Endodermal cell (in vitro differentiated cells): ENCODE data around the gene C11orf71. TPM values are rescaled to one million over a fixed set of nuclear protein-coding genes. Genes with fewer than 3 reads are reported as not detected.

ENCODE experiments used
- DNase-seq: peaks from one replicate; pipeline ENCODE4 v3.0.0-alpha.2; 2017
- H3K27ac ChIP-seq: 2 replicates; pipeline ENCODE4 v1.5.1; 2013; ENCODE audit warnings: mild to moderate bottlenecking, low read depth, low read length, moderate library complexity
- H3K27me3 ChIP-seq: 2 replicates; pipeline ENCODE4 v1.6.1; 2013; ENCODE audit warnings: mild to moderate bottlenecking, low read length, moderate library complexity; ENCODE audit not compliant: insufficient read depth, control insufficient read depth, poor library complexity, severe bottlenecking
- H3K36me3 ChIP-seq: 2 replicates; pipeline ENCODE4 v1.7.0; 2013; ENCODE audit warnings: mild to moderate bottlenecking, low read length, moderate library complexity; ENCODE audit not compliant: control insufficient read depth, insufficient read depth
- H3K4me1 ChIP-seq: one replicate; pipeline ENCODE4 v1.7.0; 2013; ENCODE audit warnings: low read length; ENCODE audit not compliant: control insufficient read depth, insufficient read depth
- H3K4me3 ChIP-seq: 2 replicates; pipeline ENCODE4 v1.5.1; 2013; ENCODE audit warnings: mild to moderate bottlenecking, low read length, moderate library complexity
- H3K9ac ChIP-seq: 2 replicates; pipeline ENCODE4 v1.6.1; 2013; ENCODE audit warnings: mild to moderate bottlenecking, low read length, moderate library complexity; ENCODE audit not compliant: poor library complexity, severe bottlenecking; ENCODE audit errors: extremely low read depth
- H3K9me3 ChIP-seq: 2 replicates; pipeline ENCODE4 v1.6.1; 2013; ENCODE audit warnings: mild to moderate bottlenecking, low read length, moderate library complexity; ENCODE audit not compliant: control insufficient read depth
- H3K27ac Mint-ChIP-seq: 2 replicates; pipeline ENCODE4 v1.8.0; 2020; ENCODE audit warnings: mixed read lengths
- H3K27me3 Mint-ChIP-seq: 2 replicates; pipeline ENCODE4 v1.8.0; 2021; ENCODE audit warnings: mild to moderate bottlenecking, mixed read lengths; ENCODE audit not compliant: insufficient read depth
- H3K36me3 Mint-ChIP-seq: 2 replicates; pipeline ENCODE4 v1.8.0; 2020; ENCODE audit warnings: low read depth, mixed read lengths
- H3K4me1 Mint-ChIP-seq: 2 replicates; pipeline ENCODE4 v1.8.0; 2020; ENCODE audit warnings: mixed read lengths
- H3K4me3 Mint-ChIP-seq: 2 replicates; pipeline ENCODE4 v1.8.0; 2020; ENCODE audit warnings: mild to moderate bottlenecking, moderate library complexity, mixed read lengths
- H3K9me3 Mint-ChIP-seq: 2 replicates; pipeline ENCODE4 v1.8.0; 2020; ENCODE audit warnings: mild to moderate bottlenecking, mixed read lengths
- WGBS, 2 experiments: methylation state at CpG; one replicate each; pipeline versions ENCODE4 v1.1.5 to v1.1.7; 2013; ENCODE audit warnings: missing lambda C conversion rate in 2 of 2, mixed read lengths in 1 of 2; ENCODE audit not compliant: insufficient coverage in 1 of 2, insufficient read length in 1 of 2; 5-methylcytosine and 5-hydroxymethylcytosine counted together
- total RNA-seq, 2 donors: library from RNA; stranded (reverse); fragmentation: NEBNext Ultra II Directional in 1 of 2; extraction: Animal tissue kit (Norgen Biotek cat#: 25700) in 1 of 2; gene quantifications; 2 replicates in 1 of 2; 3 replicates in 1 of 2; pipeline ENCODE4 v1.2.1, GENCODE V29; 2021
- TF ChIP-seq, protein P1 (sequence below): fragments of 200-600 bp; sonication (generic); conservative IDR thresholded peaks from 2 replicates; pipeline ENCODE4 v1.5.0; 2021; ENCODE audit warnings: antibody characterized with exemption, mild to moderate bottlenecking

The C11orf71 gene
- total RNA-seq, 2 donors from 2014 or later: 6.2 to 10.0 TPM

- TF ChIP-seq, protein P1, sequence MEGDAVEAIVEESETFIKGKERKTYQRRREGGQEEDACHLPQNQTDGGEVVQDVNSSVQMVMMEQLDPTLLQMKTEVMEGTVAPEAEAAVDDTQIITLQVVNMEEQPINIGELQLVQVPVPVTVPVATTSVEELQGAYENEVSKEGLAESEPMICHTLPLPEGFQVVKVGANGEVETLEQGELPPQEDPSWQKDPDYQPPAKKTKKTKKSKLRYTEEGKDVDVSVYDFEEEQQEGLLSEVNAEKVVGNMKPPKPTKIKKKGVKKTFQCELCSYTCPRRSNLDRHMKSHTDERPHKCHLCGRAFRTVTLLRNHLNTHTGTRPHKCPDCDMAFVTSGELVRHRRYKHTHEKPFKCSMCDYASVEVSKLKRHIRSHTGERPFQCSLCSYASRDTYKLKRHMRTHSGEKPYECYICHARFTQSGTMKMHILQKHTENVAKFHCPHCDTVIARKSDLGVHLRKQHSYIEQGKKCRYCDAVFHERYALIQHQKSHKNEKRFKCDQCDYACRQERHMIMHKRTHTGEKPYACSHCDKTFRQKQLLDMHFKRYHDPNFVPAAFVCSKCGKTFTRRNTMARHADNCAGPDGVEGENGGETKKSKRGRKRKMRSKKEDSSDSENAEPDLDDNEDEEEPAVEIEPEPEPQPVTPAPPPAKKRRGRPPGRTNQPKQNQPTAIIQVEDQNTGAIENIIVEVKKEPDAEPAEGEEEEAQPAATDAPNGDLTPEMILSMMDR: no peak
- Histone ChIP-seq H3K36me3 (no peaks in the 10 kb centered on the region), H3K9me3 (no peaks in the 10 kb centered on the region), H3K27ac (no peak overlapping the region), H3K4me1 (no peaks in the 10 kb centered on the region), H3K4me3 (no peak overlapping the region), H3K27me3 (no peaks in the 10 kb centered on the region), H3K9ac (no peak overlapping the region)
- no peaks in the 10 kb centered on the region for H3K9me3 Mint-ChIP-seq
- H3K27ac Mint-ChIP-seq: no peak overlapping the region
- no peak overlapping the region for H3K4me3 Mint-ChIP-seq
- no peaks in the 10 kb centered on the region for H3K27me3 Mint-ChIP-seq
- DNase-seq: no peak
- no peaks in the 10 kb centered on the region for H3K36me3 Mint-ChIP-seq
- no peaks in the 10 kb centered on the region for H3K4me1 Mint-ChIP-seq
These were observed 41.0 kb downstream of the C11orf71 start for GRCh38 chr11:114359342-114359741.

DNA sequence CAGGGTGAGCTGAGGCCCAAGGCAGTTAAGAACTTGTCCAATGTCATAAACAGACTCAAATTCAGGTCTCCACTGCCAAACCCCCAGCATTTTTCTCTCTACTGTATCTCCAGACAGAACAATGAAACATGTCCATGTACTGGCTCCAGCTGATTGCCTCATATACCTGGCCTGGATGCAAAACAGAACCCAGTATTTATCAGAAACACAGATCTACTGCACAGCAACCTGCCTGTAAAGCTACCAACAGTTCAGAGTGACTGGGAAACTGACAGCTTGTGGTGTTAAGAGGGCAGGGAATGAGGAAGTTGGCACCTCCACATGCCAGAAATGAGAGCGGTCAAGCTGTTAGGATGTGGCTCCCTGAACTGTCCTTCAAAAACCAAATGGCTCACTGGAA, 41.6 kb downstream of the C11orf71 start:
- Histone ChIP-seq H3K4me3 (no peak overlapping the region), H3K27ac (no peak overlapping the region), H3K9me3 (no peaks in the 10 kb centered on the region), H3K4me1 (no peaks in the 10 kb centered on the region), H3K9ac (no peak overlapping the region), H3K27me3 (no peaks in the 10 kb centered on the region), H3K36me3 (no peaks in the 10 kb centered on the region)
- no peak overlapping the region for H3K27ac Mint-ChIP-seq
- no peak for DNase-seq
- no peaks in the 10 kb centered on the region for H3K9me3 Mint-ChIP-seq
- TF ChIP-seq, protein P1: no peak
- no peak overlapping the region for H3K4me3 Mint-ChIP-seq
- H3K4me1 Mint-ChIP-seq: no peaks in the 10 kb centered on the region
- no peaks in the 10 kb centered on the region for H3K36me3 Mint-ChIP-seq
- WGBS, 2 experiments: 100% methylated on average over 1 of the region's 1 CpG; no CpG with 5 or more reads in 1 of the 2 experiments
- no peaks in the 10 kb centered on the region for H3K27me3 Mint-ChIP-seq

DNA sequence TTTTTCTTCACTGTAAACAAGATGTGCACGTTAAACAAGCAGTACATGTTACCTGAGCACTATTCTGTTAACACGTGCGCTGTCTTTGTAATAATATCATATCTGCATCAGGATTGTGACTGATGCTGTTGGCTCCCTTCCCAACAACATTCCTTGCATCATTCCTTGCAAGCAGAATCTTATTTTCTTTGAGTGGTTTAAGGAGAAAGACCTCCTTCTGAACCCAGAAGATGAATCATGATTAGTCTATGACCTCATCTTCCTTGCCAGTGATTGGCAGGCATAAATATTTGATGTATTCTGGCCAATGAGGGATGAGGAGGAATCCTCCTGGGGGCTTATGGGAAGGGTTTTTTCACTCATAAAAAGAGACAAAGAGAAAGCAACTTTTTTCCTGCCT, 46.2 kb downstream of the C11orf71 start:
- WGBS, 2 experiments: 89 to 97% methylated on average over 3 of the region's 3 CpGs
- H3K27ac Mint-ChIP-seq: no peak overlapping the region

More for the DNA sequence above, 46.2 kb downstream of the C11orf71 start:
- TF ChIP-seq, protein P1: no peak
- H3K27me3 Mint-ChIP-seq: no peaks in the 10 kb centered on the region
- DNase-seq: no peak
- H3K4me1 Mint-ChIP-seq: no peaks in the 10 kb centered on the region
- Histone ChIP-seq H3K27ac (no peak overlapping the region), H3K9me3 (no peaks in the 10 kb centered on the region), H3K36me3 (no peaks in the 10 kb centered on the region), H3K4me3 (no peak overlapping the region), H3K9ac (no peak overlapping the region), H3K4me1 (no peaks in the 10 kb centered on the region), H3K27me3 (no peaks in the 10 kb centered on the region)
- no peaks in the 10 kb centered on the region for H3K36me3 Mint-ChIP-seq
- no peaks in the 10 kb centered on the region for H3K9me3 Mint-ChIP-seq
- no peak overlapping the region for H3K4me3 Mint-ChIP-seq
